ENCODE data around the gene TRIM33.
"Not testable (repeated sequence)": the region's sequence is repeated elsewhere in the genome, so short reads cannot be mapped to it uniquely, and the experiment has no call there.

The TRIM33 gene

DNA sequence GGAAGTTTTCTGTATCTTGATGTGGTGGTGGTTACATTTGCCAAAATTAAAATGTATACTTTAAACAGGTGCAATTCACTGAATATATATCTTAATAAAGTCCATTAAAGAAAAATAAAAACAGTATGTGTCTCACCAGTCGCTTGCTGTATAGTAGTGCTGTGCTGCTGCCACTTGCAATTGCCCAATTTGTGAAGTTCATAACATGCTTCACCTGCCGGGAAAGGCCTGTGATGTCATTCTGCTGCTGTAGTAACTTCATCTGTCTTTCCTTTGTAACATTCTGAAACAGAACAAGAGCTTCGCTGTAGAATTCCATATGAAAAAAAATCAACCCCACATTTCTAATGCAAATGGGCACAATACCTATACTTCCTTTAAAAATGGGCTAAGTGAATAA, 83.4 kb downstream of the TRIM33 start:
- H3K36me3 ChIP-seq (ENCODE audit: insufficient read depth, low read length) = peaks cover 43% of the 10 kb centered on the region

GRCh38 chr1:114423455-114423854, 87.5 kb downstream of the TRIM33 start:
- no peak for TF ChIP-seq EZH2 (IDR thresholded peaks at IDR 0.05; ENCODE audit: borderline replicate concordance, low read length)
- TF ChIP-seq, protein P1, sequence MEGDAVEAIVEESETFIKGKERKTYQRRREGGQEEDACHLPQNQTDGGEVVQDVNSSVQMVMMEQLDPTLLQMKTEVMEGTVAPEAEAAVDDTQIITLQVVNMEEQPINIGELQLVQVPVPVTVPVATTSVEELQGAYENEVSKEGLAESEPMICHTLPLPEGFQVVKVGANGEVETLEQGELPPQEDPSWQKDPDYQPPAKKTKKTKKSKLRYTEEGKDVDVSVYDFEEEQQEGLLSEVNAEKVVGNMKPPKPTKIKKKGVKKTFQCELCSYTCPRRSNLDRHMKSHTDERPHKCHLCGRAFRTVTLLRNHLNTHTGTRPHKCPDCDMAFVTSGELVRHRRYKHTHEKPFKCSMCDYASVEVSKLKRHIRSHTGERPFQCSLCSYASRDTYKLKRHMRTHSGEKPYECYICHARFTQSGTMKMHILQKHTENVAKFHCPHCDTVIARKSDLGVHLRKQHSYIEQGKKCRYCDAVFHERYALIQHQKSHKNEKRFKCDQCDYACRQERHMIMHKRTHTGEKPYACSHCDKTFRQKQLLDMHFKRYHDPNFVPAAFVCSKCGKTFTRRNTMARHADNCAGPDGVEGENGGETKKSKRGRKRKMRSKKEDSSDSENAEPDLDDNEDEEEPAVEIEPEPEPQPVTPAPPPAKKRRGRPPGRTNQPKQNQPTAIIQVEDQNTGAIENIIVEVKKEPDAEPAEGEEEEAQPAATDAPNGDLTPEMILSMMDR (IDR thresholded peaks at IDR 0.05; ENCODE audit: low read length) = no peak
- Histone ChIP-seq H3K36me3 (ENCODE audit: insufficient read depth, low read length) (peaks cover 84% of the 10 kb centered on the region), H3K4me1 (ENCODE audit: insufficient read depth, low read length, severe bottlenecking) (no peaks in the 10 kb centered on the region), H3K79me2 (ENCODE audit: insufficient read depth, low read length) (no peaks in the 10 kb centered on the region), H2AFZ (ENCODE audit: low read length) (no peak overlapping the region), H3F3A (ENCODE audit: insufficient read depth, low read length) (no peaks in the 10 kb centered on the region), H4K20me1 (ENCODE audit: insufficient read depth, low read length) (no peaks in the 10 kb centered on the region), H3K9me3 (ENCODE audit: low read length) (no peaks in the 10 kb centered on the region), H3K4me3 (ENCODE audit: low read depth, low read length, poor library complexity, severe bottlenecking) (no peak overlapping the region), H3K27me3 (ENCODE audit: insufficient read depth, low read length) (no peaks in the 10 kb centered on the region), H3K27ac (ENCODE audit: low read depth, low read length, poor library complexity, severe bottlenecking) (no peak overlapping the region), H3K4me2 (ENCODE audit: low read length) (no peak overlapping the region), H3K9me2 (ENCODE audit: low read depth, low read length) (no peaks in the 10 kb centered on the region), H3K9ac (ENCODE audit: low read length) (no peak overlapping the region)

More for the DNA sequence above, 83.4 kb downstream of the TRIM33 start:
- Histone ChIP-seq H3K27me3 (ENCODE audit: insufficient read depth, low read length) (no peaks in the 10 kb centered on the region), H2AFZ (ENCODE audit: low read length) (no peak overlapping the region), H3K9ac (ENCODE audit: low read length) (no peak overlapping the region), H3K4me3 (ENCODE audit: low read depth, low read length, poor library complexity, severe bottlenecking) (no peak overlapping the region), H3F3A (ENCODE audit: insufficient read depth, low read length) (no peaks in the 10 kb centered on the region), H3K27ac (ENCODE audit: low read depth, low read length, poor library complexity, severe bottlenecking) (no peak overlapping the region), H3K79me2 (ENCODE audit: insufficient read depth, low read length) (no peaks in the 10 kb centered on the region), H3K4me1 (ENCODE audit: insufficient read depth, low read length, severe bottlenecking) (peaks cover 19% of the 10 kb centered on the region), H3K4me2 (ENCODE audit: low read length) (no peak overlapping the region), H3K9me3 (ENCODE audit: low read length) (no peaks in the 10 kb centered on the region), H3K9me2 (ENCODE audit: low read depth, low read length) (no peaks in the 10 kb centered on the region), H4K20me1 (ENCODE audit: insufficient read depth, low read length) (no peaks in the 10 kb centered on the region)
- no peak for TF ChIP-seq EZH2 (IDR thresholded peaks at IDR 0.05; ENCODE audit: borderline replicate concordance, low read length)
- TF ChIP-seq, protein P1 (IDR thresholded peaks at IDR 0.05; ENCODE audit: low read length) = no peak

DNA sequence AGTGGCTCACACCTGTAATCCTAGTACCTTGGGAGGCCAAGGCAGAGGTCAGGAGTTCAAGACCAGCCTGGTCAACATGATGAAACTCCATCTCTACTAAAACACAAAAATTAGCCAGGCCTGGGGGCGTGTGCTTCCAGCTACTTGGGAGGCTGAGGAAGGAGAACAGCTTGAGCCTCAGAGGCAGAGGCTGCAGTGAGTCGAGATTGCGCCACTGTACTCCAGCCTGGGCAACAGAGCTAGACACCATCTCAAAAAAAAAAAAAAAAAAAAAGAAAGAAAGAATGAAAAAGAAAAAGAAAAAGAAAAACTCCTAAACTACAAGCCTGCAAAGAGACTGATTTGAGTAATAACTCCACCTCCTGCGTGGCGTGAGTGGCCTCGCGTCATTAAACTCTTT, 92.1 kb downstream of the TRIM33 start:
- H3K36me3 ChIP-seq (ENCODE audit: insufficient read depth, low read length) = peaks cover 68% of the 10 kb centered on the region

DNA sequence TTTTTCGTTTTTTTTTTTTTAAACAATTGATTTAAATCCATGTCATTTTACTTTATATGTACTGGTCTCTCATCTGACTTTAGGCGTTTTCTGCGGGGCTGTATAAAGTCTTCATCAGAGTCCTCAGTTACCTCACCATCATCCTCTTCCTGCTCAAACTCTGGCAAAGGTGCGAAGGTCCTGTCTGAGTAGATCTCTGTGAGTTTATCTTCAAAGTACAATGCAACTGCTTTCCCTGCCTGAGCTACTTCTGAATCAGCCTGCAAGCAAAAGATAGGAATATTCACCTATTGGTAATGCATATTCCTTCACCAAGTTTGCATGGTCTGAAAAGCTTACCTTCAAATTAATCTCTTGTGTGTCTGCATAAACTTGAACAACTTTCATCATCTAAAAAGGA, 113.4 kb downstream of the TRIM33 start:
- no peak for TF ChIP-seq EZH2 (IDR thresholded peaks at IDR 0.05; ENCODE audit: borderline replicate concordance, low read length)
- TF ChIP-seq, protein P1 (IDR thresholded peaks at IDR 0.05; ENCODE audit: low read length) = no peak
- peaks cover 60% of the 10 kb centered on the region for H3K36me3 ChIP-seq (ENCODE audit: insufficient read depth, low read length)

More for the DNA sequence above, 92.1 kb downstream of the TRIM33 start:
- not testable (repeated sequence) for H2AFZ ChIP-seq (ENCODE audit: low read length); H3K4me1 ChIP-seq (ENCODE audit: insufficient read depth, low read length, severe bottlenecking); H3K79me2 ChIP-seq (ENCODE audit: insufficient read depth, low read length); H3K27ac ChIP-seq (ENCODE audit: low read depth, low read length, poor library complexity, severe bottlenecking); H3K9me2 ChIP-seq (ENCODE audit: low read depth, low read length); H3K9me3 ChIP-seq (ENCODE audit: low read length); H3K9ac ChIP-seq (ENCODE audit: low read length); H4K20me1 ChIP-seq (ENCODE audit: insufficient read depth, low read length); H3K27me3 ChIP-seq (ENCODE audit: insufficient read depth, low read length); H3K4me2 ChIP-seq (ENCODE audit: low read length); H3F3A ChIP-seq (ENCODE audit: insufficient read depth, low read length); H3K4me3 ChIP-seq (ENCODE audit: low read depth, low read length, poor library complexity, severe bottlenecking)

More for the DNA sequence above, 113.4 kb downstream of the TRIM33 start:
- H3K9me3 ChIP-seq (ENCODE audit: low read length) = no peaks in the 10 kb centered on the region
- H3K4me3 ChIP-seq (ENCODE audit: low read depth, low read length, poor library complexity, severe bottlenecking) = no peak overlapping the region
- H3K9ac ChIP-seq (ENCODE audit: low read length) = no peak overlapping the region
- no peaks in the 10 kb centered on the region for H3K27me3 ChIP-seq (ENCODE audit: insufficient read depth, low read length)
- H3K79me2 ChIP-seq (ENCODE audit: insufficient read depth, low read length) = no peaks in the 10 kb centered on the region
- H3K4me2 ChIP-seq (ENCODE audit: low read length) = no peak overlapping the region
- H3K4me1 ChIP-seq (ENCODE audit: insufficient read depth, low read length, severe bottlenecking) = no peaks in the 10 kb centered on the region
- H4K20me1 ChIP-seq (ENCODE audit: insufficient read depth, low read length) = no peaks in the 10 kb centered on the region
- H3K27ac ChIP-seq (ENCODE audit: low read depth, low read length, poor library complexity, severe bottlenecking) = no peak overlapping the region
- H2AFZ ChIP-seq (ENCODE audit: low read length) = no peak overlapping the region
- H3F3A ChIP-seq (ENCODE audit: insufficient read depth, low read length) = no peaks in the 10 kb centered on the region
- H3K9me2 ChIP-seq (ENCODE audit: low read depth, low read length) = no peaks in the 10 kb centered on the region
